Measurements from ENCODE around the gene ASCL2. TPM values are rescaled to one million over a fixed set of nuclear protein-coding genes. Genes with fewer than 3 reads are reported as not detected.

ASCL2 gene
- total RNA-seq, 2 donors from 2014 or later, result 2.5 to 5.3 TPM

GRCh38 chr11:2259466-2259830 is 10.9 kb downstream of the ASCL2 start:
- H3K36me3 Mint-ChIP-seq, result no peaks in the 10 kb centered on the region
- no peak for DNase-seq (ENCODE audit: low spot score)
- no peak overlapping the region for H3K4me3 Mint-ChIP-seq
- H3K9me3 Mint-ChIP-seq, result no peaks in the 10 kb centered on the region
- H3K27ac Mint-ChIP-seq, result no peak overlapping the region
- no peak for ATAC-seq
- H3K4me1 Mint-ChIP-seq (ENCODE audit: low read depth in 2 of 2), result peaks cover 0 to 5% of the 10 kb centered on the region in 2 donors
- H3K27me3 Mint-ChIP-seq, result no peaks in the 10 kb centered on the region

GRCh38 chr11:2258501-2259465 is 11.6 kb downstream of the ASCL2 start:
- H3K4me1 Mint-ChIP-seq (ENCODE audit: low read depth in 2 of 2), result peaks cover 0 to 5% of the 10 kb centered on the region in 2 donors
- no peaks in the 10 kb centered on the region for H3K36me3 Mint-ChIP-seq
- no peak overlapping the region for H3K4me3 Mint-ChIP-seq
- no peaks in the 10 kb centered on the region for H3K27me3 Mint-ChIP-seq
- no peak overlapping the region for H3K27ac Mint-ChIP-seq
- H3K9me3 Mint-ChIP-seq, result no peaks in the 10 kb centered on the region
- DNase-seq (ENCODE audit: low spot score) (no peak), ATAC-seq (no peak)

GRCh38 chr11:2256951-2257700 is 13.3 kb downstream of the ASCL2 start:
- DNase-seq (ENCODE audit: low spot score) (no peak), ATAC-seq (no peak)
- Mint-ChIP-seq H3K4me3 (no peak overlapping the region), H3K4me1 (ENCODE audit: low read depth in 2 of 2) (peaks cover 0 to 5% of the 10 kb centered on the region in 2 donors), H3K36me3 (no peaks in the 10 kb centered on the region), H3K9me3 (no peaks in the 10 kb centered on the region), H3K27me3 (no peaks in the 10 kb centered on the region), H3K27ac (no peak overlapping the region)

GRCh38 chr11:2256293-2256913 is 14.0 kb downstream of the ASCL2 start:
- H3K4me3 Mint-ChIP-seq, result no peak overlapping the region
- ATAC-seq (no peak), DNase-seq (ENCODE audit: low spot score) (no peak)
- H3K36me3 Mint-ChIP-seq, result no peaks in the 10 kb centered on the region
- H3K4me1 Mint-ChIP-seq (ENCODE audit: low read depth in 2 of 2), result peaks cover 0 to 5% of the 10 kb centered on the region in 2 donors
- H3K9me3 Mint-ChIP-seq, result no peaks in the 10 kb centered on the region
- no peak overlapping the region for H3K27ac Mint-ChIP-seq
- H3K27me3 Mint-ChIP-seq, result no peaks in the 10 kb centered on the region

DNA sequence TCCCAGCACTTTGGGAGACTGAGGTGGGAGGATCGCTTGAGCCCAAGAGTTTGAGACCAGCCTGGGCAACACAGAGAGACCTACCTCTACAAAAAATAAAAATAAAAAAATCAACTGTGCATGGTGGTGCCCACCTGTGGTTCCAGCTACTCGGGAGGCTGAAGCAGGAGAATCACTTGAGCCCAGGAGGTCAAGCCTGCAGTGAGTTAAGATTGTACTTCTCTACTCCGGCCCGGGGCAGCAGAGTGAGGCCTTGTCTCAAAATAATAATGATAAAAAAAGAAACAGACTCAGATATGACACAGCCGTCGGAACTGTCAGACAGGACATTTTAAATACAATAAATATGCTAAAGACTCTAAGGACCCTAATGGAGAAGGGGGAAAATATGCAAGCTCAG is 18.4 kb downstream of the ASCL2 start:
- Mint-ChIP-seq H3K27ac (no peak overlapping the region), H3K36me3 (no peaks in the 10 kb centered on the region), H3K4me1 (ENCODE audit: low read depth in 2 of 2) (peaks cover 0 to 3% of the 10 kb centered on the region in 2 donors), H3K9me3 (no peaks in the 10 kb centered on the region), H3K27me3 (peaks cover 0 to 7% of the 10 kb centered on the region in 2 donors), H3K4me3 (no peak overlapping the region)
- ATAC-seq (no peak), DNase-seq (ENCODE audit: low spot score) (no peak)

DNA sequence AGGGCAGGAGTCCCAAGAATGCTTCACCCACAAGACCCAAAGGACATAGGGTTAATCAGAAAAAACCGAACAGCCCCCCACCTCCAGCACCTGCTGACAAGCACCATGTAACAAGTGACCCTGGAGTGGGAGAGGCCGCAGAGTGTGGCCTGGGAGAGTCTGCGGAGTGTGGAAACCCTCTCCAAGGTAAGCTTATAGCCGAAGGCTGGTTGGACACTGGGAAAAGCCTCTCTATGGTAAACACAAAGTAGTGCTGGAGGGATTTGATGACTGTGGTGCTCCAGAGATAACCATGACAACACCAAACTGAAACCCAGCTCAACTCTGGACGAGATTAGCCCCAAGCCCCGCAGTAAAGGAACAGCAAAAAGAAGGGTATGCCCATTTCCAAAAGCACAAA is 19.2 kb downstream of the ASCL2 start:
- Mint-ChIP-seq H3K27me3 (peaks cover 0 to 7% of the 10 kb centered on the region in 2 donors), H3K4me3 (no peak overlapping the region), H3K9me3 (no peaks in the 10 kb centered on the region), H3K36me3 (no peaks in the 10 kb centered on the region), H3K27ac (no peak overlapping the region), H3K4me1 (ENCODE audit: low read depth in 2 of 2) (peaks cover 0 to 3% of the 10 kb centered on the region in 2 donors)
- no peak for DNase-seq (ENCODE audit: low spot score)
- no peak for ATAC-seq

- Mint-ChIP-seq H3K36me3 (no peaks in the 10 kb centered on the region), H3K27me3 (peaks cover 0 to 7% of the 10 kb centered on the region in 2 donors), H3K4me3 (no peak overlapping the region), H3K27ac (no peak overlapping the region), H3K9me3 (no peaks in the 10 kb centered on the region), H3K4me1 (ENCODE audit: low read depth in 2 of 2) (peaks cover 0 to 3% of the 10 kb centered on the region in 2 donors)
- DNase-seq (ENCODE audit: low spot score), result no peak
- no peak for ATAC-seq
Measured at GRCh38 chr11:2250485-2250884, 19.9 kb downstream of the ASCL2 start.

DNA sequence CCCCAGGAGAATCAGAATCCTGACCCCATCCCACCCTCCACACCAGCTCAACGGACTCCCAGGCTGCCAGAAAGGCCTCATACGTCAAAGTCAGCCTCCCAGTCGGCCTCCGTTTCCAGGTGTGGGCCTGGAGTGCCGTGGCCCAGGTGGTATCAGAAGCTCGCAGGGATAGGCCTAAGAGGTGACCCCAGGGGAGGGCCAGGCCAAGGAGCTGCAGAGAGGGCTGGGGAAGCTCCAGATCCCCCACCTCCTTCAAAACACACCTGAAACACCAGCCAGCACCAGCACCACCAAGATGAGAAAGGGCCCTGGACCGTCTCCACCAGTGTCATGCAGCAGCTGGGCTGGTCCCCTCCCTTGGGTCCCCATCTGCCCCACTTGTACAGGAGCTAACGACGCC is 20.3 kb downstream of the ASCL2 start:
- no peaks in the 10 kb centered on the region for H3K36me3 Mint-ChIP-seq
- no peak overlapping the region for H3K27ac Mint-ChIP-seq
- H3K4me3 Mint-ChIP-seq, result no peak overlapping the region
- H3K9me3 Mint-ChIP-seq, result no peaks in the 10 kb centered on the region
- peaks cover 0 to 3% of the 10 kb centered on the region in 2 donors for H3K4me1 Mint-ChIP-seq (ENCODE audit: low read depth in 2 of 2)
- no peak for ATAC-seq
- H3K27me3 Mint-ChIP-seq, result peaks cover 0 to 7% of the 10 kb centered on the region in 2 donors
- DNase-seq (ENCODE audit: low spot score), result no peak

DNA sequence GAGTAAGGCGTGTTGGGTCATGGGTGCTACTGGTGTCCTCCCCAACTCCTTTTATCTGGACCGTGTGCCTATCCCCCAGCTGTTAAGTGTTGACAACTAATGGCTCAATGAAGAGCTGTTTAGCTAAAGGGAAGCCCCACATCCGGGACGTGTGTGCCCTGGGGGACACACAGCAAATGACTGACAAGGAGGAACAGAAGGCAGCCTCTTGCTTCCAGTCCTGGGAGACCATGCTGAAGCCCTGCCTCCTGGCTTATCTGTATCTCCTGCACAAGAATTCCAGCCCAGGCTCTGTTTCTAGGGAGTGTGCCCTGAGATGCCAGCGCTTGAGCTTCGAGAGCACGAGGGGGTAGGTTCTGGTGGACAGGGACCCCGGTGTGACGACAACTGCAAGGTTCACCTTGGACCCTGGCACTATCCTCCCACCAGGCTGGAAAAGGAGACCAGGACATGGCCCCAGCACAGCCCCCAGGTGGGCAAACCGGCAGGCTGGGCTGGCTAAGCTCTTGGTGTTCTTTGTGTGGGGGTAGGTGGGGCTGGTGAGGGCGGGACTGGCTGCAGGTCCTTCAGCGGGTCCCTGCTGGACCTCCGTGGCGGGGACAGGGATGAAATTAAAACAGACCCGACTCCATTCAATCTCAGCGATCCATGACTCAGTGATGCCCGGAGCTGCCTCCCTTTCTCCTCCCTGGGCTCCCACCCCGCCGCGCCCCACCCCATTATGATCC is 21.0 kb downstream of the ASCL2 start:
- H3K36me3 Mint-ChIP-seq, result no peaks in the 10 kb centered on the region
- no peaks in the 10 kb centered on the region for H3K9me3 Mint-ChIP-seq
- ATAC-seq (no peak), DNase-seq (ENCODE audit: low spot score) (no peak)
- H3K27ac Mint-ChIP-seq, result no peak overlapping the region
- peaks cover 0 to 3% of the 10 kb centered on the region in 2 donors for H3K4me1 Mint-ChIP-seq (ENCODE audit: low read depth in 2 of 2)
- no peak overlapping the region for H3K4me3 Mint-ChIP-seq
- peaks cover 0 to 9% of the 10 kb centered on the region in 2 donors for H3K27me3 Mint-ChIP-seq

- H3K27me3 Mint-ChIP-seq, result peaks cover 0 to 11% of the 10 kb centered on the region in 2 donors
- H3K4me1 Mint-ChIP-seq (ENCODE audit: low read depth in 2 of 2), result peaks cover 0 to 3% of the 10 kb centered on the region in 2 donors
- no peaks in the 10 kb centered on the region for H3K9me3 Mint-ChIP-seq
- H3K4me3 Mint-ChIP-seq, result no peak overlapping the region
- H3K27ac Mint-ChIP-seq, result no peak overlapping the region
- H3K36me3 Mint-ChIP-seq, result no peaks in the 10 kb centered on the region
- DNase-seq (ENCODE audit: low spot score) (no peak), ATAC-seq (no peak)
Measured at GRCh38 chr11:2248762-2249161, 21.6 kb downstream of the ASCL2 start.

GRCh38 chr11:2248242-2248641 is 22.1 kb downstream of the ASCL2 start:
- no peak for DNase-seq (ENCODE audit: low spot score)
- ATAC-seq, result no peak
- Mint-ChIP-seq H3K4me1 (ENCODE audit: low read depth in 2 of 2) (peaks cover 0 to 3% of the 10 kb centered on the region in 2 donors), H3K4me3 (no peak overlapping the region), H3K27me3 (peaks cover 0 to 13% of the 10 kb centered on the region in 2 donors), H3K36me3 (no peaks in the 10 kb centered on the region), H3K9me3 (no peaks in the 10 kb centered on the region), H3K27ac (no peak overlapping the region)

DNA sequence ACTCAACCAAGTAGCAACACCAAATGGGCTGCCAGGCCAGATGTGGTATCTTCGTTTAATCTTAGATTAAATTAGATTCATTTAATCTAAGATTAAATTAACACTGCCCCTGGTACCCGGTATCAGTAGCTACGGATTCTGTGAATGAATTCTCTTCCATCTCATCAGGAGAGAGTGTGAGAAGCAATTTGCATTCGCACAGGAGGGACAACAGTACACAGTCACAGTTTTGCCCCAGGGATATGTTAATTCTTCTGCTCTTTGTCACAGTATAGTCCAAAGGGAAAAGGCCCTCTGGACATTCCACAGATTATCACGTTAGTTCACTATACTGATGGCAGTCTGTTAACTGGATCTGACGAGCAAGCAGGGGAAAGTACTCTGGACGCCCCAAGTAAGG is 22.9 kb downstream of the ASCL2 start:
- no peak overlapping the region for H3K27ac Mint-ChIP-seq
- ATAC-seq, result no peak
- no peak overlapping the region for H3K4me3 Mint-ChIP-seq

DNA sequence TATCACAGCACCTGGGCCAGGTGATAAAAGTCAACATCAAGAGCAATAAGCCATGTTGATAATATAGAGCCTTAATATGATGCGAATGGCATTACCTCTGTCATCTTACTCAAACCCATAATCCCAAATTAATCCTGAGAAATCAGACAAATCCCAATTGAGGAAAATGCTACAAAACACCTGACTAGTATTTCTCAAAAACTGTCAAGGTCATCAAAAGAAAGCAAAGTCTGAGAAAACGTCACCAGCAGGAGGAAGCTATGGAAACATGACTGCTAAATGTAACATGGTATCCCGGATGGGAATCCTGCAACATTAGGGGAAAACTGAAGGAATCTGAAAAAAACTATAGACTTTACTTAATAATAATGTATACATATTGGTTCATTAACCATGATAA is 29.6 kb downstream of the ASCL2 start:
- Mint-ChIP-seq H3K36me3 (peaks cover 7% of the 10 kb centered on the region), H3K4me3 (no peak overlapping the region)

More for the DNA sequence above, 22.9 kb downstream of the ASCL2 start:
- Mint-ChIP-seq H3K9me3 (no peaks in the 10 kb centered on the region), H3K36me3 (peaks cover 6% of the 10 kb centered on the region), H3K4me1 (ENCODE audit: low read depth in 2 of 2) (peaks cover 0 to 3% of the 10 kb centered on the region in 2 donors), H3K27me3 (peaks cover 0 to 17% of the 10 kb centered on the region in 2 donors)
- no peak for DNase-seq (ENCODE audit: low spot score)

More for the DNA sequence above, 29.6 kb downstream of the ASCL2 start:
- no peaks in the 10 kb centered on the region for H3K4me1 Mint-ChIP-seq (ENCODE audit: low read depth in 2 of 2)
- H3K9me3 Mint-ChIP-seq, result no peaks in the 10 kb centered on the region
- peaks cover 0 to 12% of the 10 kb centered on the region in 2 donors for H3K27me3 Mint-ChIP-seq
- H3K27ac Mint-ChIP-seq, result no peak overlapping the region
- DNase-seq (ENCODE audit: low spot score) (no peak), ATAC-seq (no peak)

All from natural killer cell treated with Interleukin-12 subunit alpha and Interleukin-12 subunit beta and Interleukin-15 and Interleukin-18, amount 100 ng/mL, for 72 hours (primary cell).